HEK293T (cell line): Measurements from ENCODE around the gene PXT1.

ENCODE experiments used
- FOXM1 ChIP-seq: fragments of 450-650 bp; IDR thresholded peaks from 2 replicates; pipeline ENCODE4 v1.6.1; 2017; ENCODE audit warnings: mild to moderate bottlenecking, borderline replicate concordance
- SP1 ChIP-seq: fragments of 450-650 bp; IDR thresholded peaks from 2 replicates; pipeline ENCODE4 v1.6.1; 2017
- SUZ12 ChIP-seq: fragments of 450-650 bp; IDR thresholded peaks from 2 replicates; pipeline ENCODE4 v1.6.1; 2016; ENCODE audit warnings: mild to moderate bottlenecking

GRCh38 chr6:36386495-36387439 is 55.9 kb downstream of the PXT1 start:
- TF ChIP-seq FOXM1 (no peak), SUZ12 (no peak), SP1 (no peak)
